GM12878 (cell line): ENCODE results near the gene ORC4. TPM values are rescaled to one million over a fixed set of nuclear protein-coding genes. Genes with fewer than 3 reads are reported as not detected.

Source experiments
- ATAC-seq: fragments of 200-7000 bp; cut with Tn5 transposase; 3 replicates; pipeline ENCODE4 v1.9.1; 2020; ENCODE audit warnings: mild to moderate bottlenecking, moderate library complexity
- BruUV-seq: library from RNA; stranded (reverse); fragments of 400-500 nt; replicated peaks from 2 replicates; lab custom pipeline; 2021; lab: Mats Ljungman, UMichigan
- CTCF ChIA-PET: fragments of 300-600 bp; sonication (Branson Sonifier 250); formaldehyde crosslinking; extraction: SDS; loops from one replicate; lab custom pipeline; 2021; ENCODE audit warnings: inconsistent platforms; lab: Yijun Ruan, JAX
- POLR2A ChIA-PET: fragments of 350-600 bp; formaldehyde crosslinking; extraction: SDS; loops from one replicate; lab custom pipeline; 2021; ENCODE audit warnings: inconsistent platforms; lab: Charles Lee
- RAD21 ChIA-PET: fragments of 300-600 bp; sonication (Branson Sonifier 250); formaldehyde crosslinking; loops from one replicate; lab custom pipeline; 2023; ENCODE audit warnings: antibody characterized with exemption; ENCODE audit not compliant: unreplicated experiment; lab: Charles Lee
- SMC1A ChIA-PET: fragments of 300-600 bp; sonication (Branson Sonifier 250); formaldehyde crosslinking; loops from one replicate; lab custom pipeline; 2023; ENCODE audit not compliant: unreplicated experiment, uncharacterized antibody; lab: Charles Lee
- DNase-seq: peaks from one replicate; pipeline ENCODE4 v3.0.0-alpha.2; 2011; ENCODE audit warnings: low read depth, low spot score
- FAIRE-seq: peaks from 3 replicates; lab custom pipeline; 2011; peaks lifted over from hg19 to GRCh38; lab: Jason Lieb, UNC
- H2AFZ ChIP-seq: 2 replicates; pipeline ENCODE4 v1.6.0; 2011; ENCODE audit warnings: low read depth, low read length, control low read depth; ENCODE audit not compliant: control insufficient read depth
- H3K27ac ChIP-seq: 2 replicates; pipeline ENCODE4 v1.5.1; 2011; ENCODE audit warnings: control low read depth; ENCODE audit not compliant: control insufficient read depth, insufficient read depth
- H3K27me3 ChIP-seq, 2 experiments: replicated peaks in 1 of 2; 2 replicates each; pipeline versions ENCODE4 v1.6.0 to v1.6.1; 2011; ENCODE audit warnings: low read length in 1 of 2; ENCODE audit not compliant: control insufficient read depth in 2 of 2, insufficient read depth in 2 of 2
- H3K36me3 ChIP-seq, 2 experiments: 2 replicates each; pipeline ENCODE4 v1.5.1; 2011; ENCODE audit warnings: low read length in 1 of 2; ENCODE audit not compliant: control insufficient read depth in 2 of 2, insufficient read depth in 2 of 2
- H3K4me1 ChIP-seq: 2 replicates; pipeline ENCODE4 v1.6.1; 2011; ENCODE audit warnings: mild to moderate bottlenecking, low read length, moderate library complexity, mixed read lengths; ENCODE audit not compliant: control insufficient read depth, insufficient read depth
- H3K4me2 ChIP-seq: 2 replicates; pipeline ENCODE4 v1.6.0; 2011; ENCODE audit warnings: control low read depth; ENCODE audit not compliant: control insufficient read depth, insufficient read depth
- H3K4me3 ChIP-seq: fragments of 200-600 bp; sonication (generic); 2 replicates; pipeline ENCODE4 v1.5.1; 2016
- H3K79me2 ChIP-seq: 2 replicates; pipeline ENCODE4 v1.6.0; 2011; ENCODE audit warnings: low read length; ENCODE audit not compliant: control insufficient read depth, insufficient read depth
- H3K9ac ChIP-seq: 2 replicates; pipeline ENCODE4 v1.8.0; 2011; ENCODE audit warnings: low read length, control low read depth, mixed read lengths; ENCODE audit not compliant: control insufficient read depth, insufficient read depth
- H3K9me3 ChIP-seq: replicated peaks from 3 replicates; pipeline ENCODE4 v1.5.1; 2011; ENCODE audit warnings: mild to moderate bottlenecking, low read length; ENCODE audit not compliant: control insufficient read depth, insufficient read depth
- H4K20me1 ChIP-seq: 2 replicates; pipeline ENCODE4 v1.6.0; 2011; ENCODE audit not compliant: control insufficient read depth, insufficient read depth
- CBX5 ChIP-seq: sonication (generic); IDR thresholded peaks from 2 replicates; pipeline ENCODE4 v1.6.1; 2016; ENCODE audit warnings: low read depth, moderate library complexity, mild to moderate bottlenecking, inconsistent platforms
- CEBPB ChIP-seq, 2 experiments: fragments of 150-350 bp in 1 of 2; IDR thresholded peaks; 2 replicates each; pipeline ENCODE4 v1.6.1; 2012 to 2014; ENCODE audit warnings: low read depth in 2 of 2, low read length in 2 of 2, borderline replicate concordance in 1 of 2, inconsistent platforms in 1 of 2
- HDAC2 ChIP-seq: fragments of 200-600 bp; sonication (generic); IDR thresholded peaks from 2 replicates; pipeline ENCODE4 v1.6.1; 2017
- IRF3 ChIP-seq: fragments of 450-650 bp; IDR thresholded peaks from 2 replicates; pipeline ENCODE4 v1.6.1; 2014; ENCODE audit warnings: mild to moderate bottlenecking
- NFXL1 ChIP-seq: fragments of 450-650 bp; IDR thresholded peaks from 2 replicates; pipeline ENCODE4 v1.6.1; 2017; ENCODE audit warnings: antibody characterized with exemption, mild to moderate bottlenecking, borderline replicate concordance
- PAX8 ChIP-seq: fragments of 450-650 bp; IDR thresholded peaks from 2 replicates; pipeline ENCODE4 v1.6.1; 2017; ENCODE audit warnings: mild to moderate bottlenecking, moderate library complexity
- PML ChIP-seq: IDR thresholded peaks from 2 replicates; pipeline ENCODE4 v1.6.1; 2012; ENCODE audit warnings: low read length, inconsistent platforms
- RAD51 ChIP-seq: fragments of 450-650 bp; IDR thresholded peaks from 2 replicates; pipeline ENCODE4 v1.6.1; 2016; ENCODE audit warnings: moderate library complexity, mild to moderate bottlenecking, inconsistent platforms
- RELB ChIP-seq: fragments of 450-650 bp; IDR thresholded peaks from 2 replicates; pipeline ENCODE4 v1.6.1; 2017; ENCODE audit warnings: low read depth, mild to moderate bottlenecking, moderate library complexity
- REST ChIP-seq: IDR thresholded peaks from 2 replicates; pipeline ENCODE4 v1.6.1; 2012; ENCODE audit warnings: mild to moderate bottlenecking, low read depth, low read length
- SMC3 ChIP-seq: IDR thresholded peaks from 2 replicates; pipeline ENCODE4 v1.6.1; 2011; ENCODE audit warnings: low read length, improper control_type of control experiment, borderline replicate concordance
- TCF7 ChIP-seq: IDR thresholded peaks from 2 replicates; pipeline ENCODE4 v1.6.1; 2014; ENCODE audit warnings: antibody characterized with exemption, borderline replicate concordance
- ZBTB33 ChIP-seq: fragments of 450-650 bp; IDR thresholded peaks from 2 replicates; pipeline ENCODE4 v1.6.1; 2017; ENCODE audit warnings: mild to moderate bottlenecking
- ZNF384 ChIP-seq: IDR thresholded peaks from 2 replicates; pipeline ENCODE4 v1.6.1; 2012; ENCODE audit warnings: low read depth, mild to moderate bottlenecking, low read length, improper control_type of control experiment, borderline replicate concordance
- ZZZ3 ChIP-seq: IDR thresholded peaks from 2 replicates; pipeline ENCODE4 v1.6.1; 2011; ENCODE audit warnings: low read depth; ENCODE audit not compliant: control insufficient read depth, insufficient read length
- WGBS: methylation state at CpG from one replicate; pipeline ENCODE4 v1.1.6; 2016; ENCODE audit warnings: low lambda C conversion rate; ENCODE audit not compliant: insufficient replicate concordance, insufficient coverage; ENCODE audit errors: missing lambda C conversion rate; 5-methylcytosine and 5-hydroxymethylcytosine counted together
- in situ Hi-C: fragments of 300-500 bp; cut with MboI; formaldehyde crosslinking; loops from 9 replicates; pipeline ENCODE4 v1.14.3; 2018; ENCODE audit warnings: mixed read lengths
- intact Hi-C: fragments of 100-400 bp; cut with micrococcal nuclease; formaldehyde crosslinking; loops from one replicate; pipeline ENCODE4 v1.14.2; 2022; ENCODE audit not compliant: unreplicated experiment
- polyA plus RNA-seq, 11 experiments: library from polyadenylated mRNA; depleted of rRNA in 4 of 11; unstranded in 6 of 11; stranded (reverse) in 5 of 11; fragments of >200 nt; fragmentation: Nextera tagmentation in 4 of 11; fragmentation: Illumina TruSeq in 1 of 11; extraction: Ambion mirVana in 4 of 11; extraction: Trizol in 1 of 11; gene quantifications; 1 replicate in 1 of 11; 2 replicates in 10 of 11; pipeline versions ENCODE4 v1.2.1 to v1.2.3, GENCODE V29; 2011 to 2016; ENCODE audit warnings: inconsistent platforms in 2 of 11, missing spikeins in 2 of 11, low read depth in 1 of 11
- total RNA-seq, 4 experiments: library from RNA; depleted of rRNA in 3 of 4; stranded (reverse); fragments of >200 nt in 3 of 4; fragmentation: Illumina TruSeq in 1 of 4; extraction: Trizol in 1 of 4; gene quantifications; 2 replicates each; pipeline versions ENCODE4 v1.2.1 to v1.2.3, GENCODE V29; 2013 to 2021

ORC4 gene
- total and polyA plus RNA-seq, 10 of the 15 experiments (the other 5 are each of a cell fraction or from before 2014, with no cell fraction given) = 25.7 to 71.3 (median 52.1) TPM

GRCh38 chr2:147989102-147989501 is 31.4 kb downstream of the ORC4 start (continued):
- TF ChIP-seq ZBTB33 (no peak), IRF3 (no peak), RAD51 (no peak)

GRCh38 chr2:147980940-147981528 is 39.5 kb downstream of the ORC4 start:
- intact Hi-C loops (loop anchor here (10.0 kb wide), 1 partner anchor 664 kb away; the partner anchor contains the start of gene EPC2), in situ Hi-C loops (no loop called here)
- ChIA-PET POLR2A (no interaction called here), RAD21 (no interaction called here), SMC1A (interaction anchor here (1.6 to 2.6 kb wide), 2 partner anchors 9 to 528 kb away, joined by 6 to 14 read pairs; no protein-coding TSS in a partner anchor), CTCF (interaction anchor here (1.5 kb wide), 1 partner anchor 528 kb away, joined by 12 read pairs; no protein-coding TSS in a partner anchor)
- Histone ChIP-seq H3K9me3 (peaks cover 7% of the 10 kb centered on the region), H3K4me1 (no peaks in the 10 kb centered on the region), H3K27ac (no peak overlapping the region), H3K4me2 (no peak overlapping the region), H3K79me2 (peaks cover 6% of the 10 kb centered on the region), H3K4me3 (no peak overlapping the region), H3K36me3 (no peaks in the 10 kb centered on the region; a peak in 1 of 4 replicates), H3K9ac (no peak overlapping the region), H3K27me3 (no peaks in the 10 kb centered on the region), H2AFZ (no peak overlapping the region), H4K20me1 (no peaks in the 10 kb centered on the region)
- no peak for DNase-seq
- BruUV-seq = no TSS peak
- WGBS = 100% methylated on average over 5 of the region's 5 CpGs
- no peak for FAIRE-seq
- ATAC-seq = no peak
- TF ChIP-seq ZNF384 (no peak), RELB (no peak), NFXL1 (no peak), TCF7 (no peak), REST (no peak), CBX5 (no peak), PAX8 (no peak), HDAC2 (no peak), PML (no peak), CEBPB (IDR thresholded peaks at IDR 0.05; ENCODE audit: borderline replicate concordance in 1 of 2, low read depth in 2 of 2, low read length in 2 of 2) (no peak), SMC3 (no peak), ZZZ3 (no peak)
